Measurements from ENCODE around the gene ADPRS.

ADPRS gene

DNA sequence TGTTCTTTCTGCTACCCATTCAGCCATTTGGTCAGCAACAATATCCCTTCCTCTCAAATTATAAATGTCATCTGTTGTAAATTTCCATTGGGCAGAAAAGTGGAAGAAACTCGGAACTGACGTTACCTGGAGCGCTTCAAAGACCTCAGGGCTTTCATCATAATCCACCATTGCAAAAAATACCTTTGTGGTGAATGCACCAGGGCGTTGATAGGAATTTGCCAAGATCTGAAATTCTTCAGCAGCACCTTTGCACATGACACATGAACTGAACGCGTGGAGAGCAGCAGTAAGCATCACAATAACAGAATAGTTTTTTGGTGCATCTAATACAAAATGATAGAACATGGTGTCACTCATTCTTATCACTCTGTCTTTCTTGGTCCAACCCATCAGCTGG, 7.9 kb upstream of the ADPRS start:
- Histone ChIP-seq H3K9me3 (ENCODE audit: severe bottlenecking) (no peaks in the 10 kb centered on the region), H3K27ac (no peak overlapping the region), H3K4me3 (ENCODE audit: low read depth, low read length) (no peak overlapping the region), H3K27me3 (ENCODE audit: insufficient read depth, low read depth, severe bottlenecking) (no peaks in the 10 kb centered on the region), H3K36me3 (no peaks in the 10 kb centered on the region)
- no peak for DNase-seq
- no peak for TF ChIP-seq CTCF (IDR thresholded peaks at IDR 0.05; ENCODE audit: low read depth, low read length)

GRCh38 chr1:36081926-36082485, 6.7 kb upstream of the ADPRS start:
- no peak overlapping the region for H3K27ac ChIP-seq
- H3K27me3 ChIP-seq (ENCODE audit: insufficient read depth, low read depth, severe bottlenecking): no peaks in the 10 kb centered on the region
- DNase-seq: no peak
- TF ChIP-seq CTCF (IDR thresholded peaks at IDR 0.05; ENCODE audit: low read depth, low read length): 0 out of 2 replicates have a peak, but pooled peaks have one; percentile 11
- H3K9me3 ChIP-seq (ENCODE audit: severe bottlenecking): no peaks in the 10 kb centered on the region
- no peak overlapping the region for H3K4me3 ChIP-seq (ENCODE audit: low read depth, low read length)
- no peaks in the 10 kb centered on the region for H3K36me3 ChIP-seq

- Histone ChIP-seq H3K36me3 (no peaks in the 10 kb centered on the region), H3K27me3 (ENCODE audit: insufficient read depth, low read depth, severe bottlenecking) (no peaks in the 10 kb centered on the region), H3K9me3 (ENCODE audit: severe bottlenecking) (no peaks in the 10 kb centered on the region), H3K4me3 (ENCODE audit: low read depth, low read length) (no peak overlapping the region; the same call in 1 of the 2 replicates), H3K27ac (no peak overlapping the region; the same call in 1 of the 2 replicates)
- DNase-seq: no peak
- TF ChIP-seq CTCF (IDR thresholded peaks at IDR 0.05; ENCODE audit: low read depth, low read length): no peak
Measured at GRCh38 chr1:36083219-36083618, 5.5 kb upstream of the ADPRS start.

GRCh38 chr1:36083635-36084496, 4.8 kb upstream of the ADPRS start, which contains the start of gene TEKT2:
Gene TEKT2 (plus strand): TSS chr1:36084094. CDS start chr1:36084922, 828 bp downstream.
- Histone ChIP-seq H3K4me3 (ENCODE audit: low read depth, low read length) (peak within 1 kb of the TSS; percentile 70), H3K36me3 (no peaks in the 10 kb centered on the region), H3K27me3 (ENCODE audit: insufficient read depth, low read depth, severe bottlenecking) (no peaks in the 10 kb centered on the region), H3K9me3 (ENCODE audit: severe bottlenecking) (no peaks in the 10 kb centered on the region), H3K27ac (peak within 1 kb of the TSS; percentile 31; the same call in 1 of the 2 replicates)
- TF ChIP-seq CTCF (IDR thresholded peaks at IDR 0.05; ENCODE audit: low read depth, low read length): no peak
- peak; percentile 84 for DNase-seq

DNA sequence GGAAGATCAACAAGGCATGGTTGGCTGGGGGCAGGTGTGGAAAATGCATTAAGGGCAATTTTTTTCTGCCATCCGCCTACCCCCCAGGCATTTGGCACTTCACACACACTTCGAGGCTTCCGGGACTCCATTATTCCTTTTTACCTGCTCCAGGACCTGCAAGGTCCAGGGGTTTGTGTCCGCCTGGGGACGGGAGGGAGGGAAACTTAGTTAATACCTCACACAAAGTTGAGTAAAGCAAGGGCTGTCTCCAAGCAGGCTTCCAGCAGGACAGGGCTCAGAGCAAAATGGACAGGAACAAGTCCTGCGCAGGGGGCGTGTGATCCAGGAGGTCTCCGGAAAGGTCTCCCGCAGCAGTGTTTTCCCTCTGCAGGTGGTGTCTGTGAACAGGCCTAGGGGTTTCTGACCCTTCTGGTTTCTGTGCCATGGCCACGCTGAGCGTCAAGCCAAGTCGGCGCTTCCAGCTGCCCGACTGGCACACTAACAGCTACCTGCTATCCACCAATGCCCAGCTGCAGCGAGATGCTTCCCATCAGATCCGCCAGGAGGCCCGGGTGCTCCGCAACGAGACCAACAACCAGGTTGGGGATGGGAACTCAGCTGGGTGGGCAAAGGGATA, 4.1 kb upstream of the ADPRS start:
- H3K9me3 ChIP-seq (ENCODE audit: severe bottlenecking): no peaks in the 10 kb centered on the region
- DNase-seq: no peak
- H3K4me3 ChIP-seq (ENCODE audit: low read depth, low read length): peak overlapping the region; percentile 70
- no peaks in the 10 kb centered on the region for H3K27me3 ChIP-seq (ENCODE audit: insufficient read depth, low read depth, severe bottlenecking)
- H3K36me3 ChIP-seq: no peaks in the 10 kb centered on the region
- no peak overlapping the region for H3K27ac ChIP-seq
- TF ChIP-seq CTCF (IDR thresholded peaks at IDR 0.05; ENCODE audit: low read depth, low read length): no peak
